ENCODE measurements around the gene CNPY1. TPM values are rescaled to one million over a fixed set of nuclear protein-coding genes. Genes with fewer than 3 reads are reported as not detected.

Gene CNPY1
- total and polyA plus RNA-seq, 2 of the 8 experiments (the other 6 are each of a cell fraction or from before 2014, with no cell fraction given), result not detected

DNA sequence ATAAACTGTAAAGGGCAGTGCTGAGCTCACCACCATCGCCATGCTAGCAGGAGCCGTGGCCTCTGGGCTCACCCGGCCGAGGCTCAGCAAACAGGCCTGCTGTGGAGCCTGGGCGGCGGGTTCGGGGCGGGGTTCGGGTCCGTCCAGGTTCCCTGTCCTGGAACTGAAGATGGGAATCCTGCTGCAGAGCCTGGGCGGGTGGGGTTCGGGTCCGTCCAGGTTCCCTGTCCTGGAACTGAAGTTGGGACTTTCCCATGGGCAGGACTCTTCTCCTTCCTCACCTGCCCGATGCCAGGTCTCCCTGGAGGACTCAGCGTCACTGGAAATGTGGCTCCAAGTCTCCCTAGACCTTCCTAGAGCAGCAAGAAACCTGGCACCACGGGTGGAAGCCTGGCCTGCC, 51.8 kb downstream of the CNPY1 start:
- POLR2A ChIA-PET (ENCODE audit: partially characterized antibody), result no interaction called here
- Histone ChIP-seq H3K9me3 (ENCODE audit: insufficient read depth in 2 of 2, low read depth in 1 of 2, low read length in 1 of 2) (no peaks in the 10 kb centered on the region; a peak in 1 of 4 replicates), H2BK5ac (ENCODE audit: low read depth, low read length) (no peak overlapping the region), H3K9ac (replicated peaks in 1 of 4; ENCODE audit: extremely low read depth in 1 of 4, low read depth in 3 of 4, low read length in 3 of 4) (no peak overlapping the region), H2AK5ac (ENCODE audit: low read depth, low read length) (no peak overlapping the region), H3K23ac (ENCODE audit: insufficient read length) (no peak overlapping the region), H4K5ac (ENCODE audit: insufficient read length, low read depth, low read length) (no peak overlapping the region), H3K4me3 (ENCODE audit: extremely low read depth in 1 of 4, insufficient read depth in 2 of 4, low read depth in 3 of 4, low read length in 4 of 4) (no peak overlapping the region), H3K79me1 (ENCODE audit: low read depth, low read length) (no peaks in the 10 kb centered on the region), H3K4me1 (replicated peaks in 1 of 4; ENCODE audit: control insufficient read depth in 3 of 4, insufficient read depth in 4 of 4, low read length in 3 of 4) (peaks cover 0 to 19% (median 16%) of the 10 kb centered on the region in 4 experiments; a peak in 6 of 7 replicates), H2BK15ac (ENCODE audit: low read length) (no peak overlapping the region), H3K18ac (ENCODE audit: extremely low read depth, low read length) (no peak overlapping the region), H3K36me3 (ENCODE audit: control insufficient read depth in 2 of 4, insufficient read depth in 4 of 4, low read length in 3 of 4) (no peaks in the 10 kb centered on the region), H3K79me2 (ENCODE audit: control insufficient read depth in 1 of 2, insufficient read depth in 2 of 2, low read length in 2 of 2) (no peaks in the 10 kb centered on the region), H3K56ac (replicated peaks; ENCODE audit: insufficient read length, low read depth, low read length) (no peak overlapping the region), H3K4ac (replicated peaks; ENCODE audit: insufficient read length, low read depth, low read length) (no peak overlapping the region), H3K4me2 (ENCODE audit: insufficient read depth in 1 of 2, low read depth in 2 of 2, low read length in 2 of 2) (no peak overlapping the region), H2AFZ (ENCODE audit: low read length) (no peak overlapping the region), H2BK12ac (ENCODE audit: low read depth, low read length) (no peak overlapping the region), H3K14ac (ENCODE audit: insufficient read length) (no peak overlapping the region), H4K20me1 (replicated peaks in 1 of 2; ENCODE audit: control insufficient read depth in 1 of 2, insufficient read depth in 2 of 2, low read length in 2 of 2) (peaks cover 1 to 3% of the 10 kb centered on the region in 2 experiments), H4K8ac (ENCODE audit: extremely low read depth, insufficient read depth, low read length) (0 out of 2 replicates have a peak overlapping the region, but pooled peaks have one; percentile 7), H3K23me2 (ENCODE audit: low read depth, low read length) (peaks cover 3% of the 10 kb centered on the region; the same call in 1 of the 2 replicates), H3K27me3 (replicated peaks in 1 of 4; ENCODE audit: control insufficient read depth in 3 of 4, extremely low read depth in 1 of 4, insufficient read depth in 3 of 4, low read length in 3 of 4) (peaks cover 17 to 84% (median 65%) of the 10 kb centered on the region in 4 experiments), H2BK20ac (ENCODE audit: low read length) (no peak overlapping the region), H4K91ac (replicated peaks; ENCODE audit: insufficient read length, low read length) (no peak overlapping the region), H2BK120ac (replicated peaks; ENCODE audit: low read depth, low read length) (no peak overlapping the region), H3K27ac (ENCODE audit: low read depth, low read length) (no peak overlapping the region)
- WGBS, 2 experiments (ENCODE audit: extremely low coverage in 1 of 2, insufficient coverage in 1 of 2, insufficient read length in 1 of 2, insufficient replicate concordance in 2 of 2, low coverage in 1 of 2, low lambda C conversion rate in 2 of 2, missing lambda C conversion rate in 1 of 2), result 96% methylated on average over 10 of the region's 16 CpGs; no CpG with 5 or more reads in 1 of the 2 experiments
- TF ChIP-seq EP300 (IDR thresholded peaks at IDR 0.05; ENCODE audit: borderline replicate concordance in 1 of 2, low read depth in 2 of 2, low read length in 2 of 2), result no peak
- TF ChIP-seq SIX5 (IDR thresholded peaks at IDR 0.05; ENCODE audit: low read depth, low read length), result no peak
- no peak for TF ChIP-seq MAFK (IDR thresholded peaks at IDR 0.05; ENCODE audit: low read depth, low read length)
- TF ChIP-seq TAF1 (IDR thresholded peaks at IDR 0.05; ENCODE audit: low read depth, low read length), result no peak
- TF ChIP-seq SUZ12 (IDR thresholded peaks at IDR 0.05; ENCODE audit: low read length), result no peak
- TF ChIP-seq TCF12 (IDR thresholded peaks at IDR 0.05; ENCODE audit: low read depth, low read length), result no peak
- no peak for TF ChIP-seq NRF1 (IDR thresholded peaks at IDR 0.05; ENCODE audit: low read depth, low read length)
- TF ChIP-seq BCL11A (IDR thresholded peaks at IDR 0.05; ENCODE audit: low read depth in 2 of 2, low read length in 2 of 2), result no peak
- TF ChIP-seq RXRA (IDR thresholded peaks at IDR 0.05; ENCODE audit: insufficient read depth, low read depth, low read length), result no peak
- no peak for TF ChIP-seq TAF7 (optimal IDR thresholded peaks at IDR 0.05; ENCODE audit: borderline replicate concordance, low read depth, low read length)
- DNase-seq (ENCODE audit: low read depth in 1 of 2, low spot score in 2 of 2) (no peak), FAIRE-seq (no peak)
- CTCF ChIA-PET (ENCODE audit: partially characterized antibody), result no interaction called here

All from H1 (cell line).